ENCODE results near the gene PTBP3.
"Not testable (repeated sequence)": the region's sequence is repeated elsewhere in the genome, so short reads cannot be mapped to it uniquely, and the experiment has no call there.

PTBP3 gene

DNA sequence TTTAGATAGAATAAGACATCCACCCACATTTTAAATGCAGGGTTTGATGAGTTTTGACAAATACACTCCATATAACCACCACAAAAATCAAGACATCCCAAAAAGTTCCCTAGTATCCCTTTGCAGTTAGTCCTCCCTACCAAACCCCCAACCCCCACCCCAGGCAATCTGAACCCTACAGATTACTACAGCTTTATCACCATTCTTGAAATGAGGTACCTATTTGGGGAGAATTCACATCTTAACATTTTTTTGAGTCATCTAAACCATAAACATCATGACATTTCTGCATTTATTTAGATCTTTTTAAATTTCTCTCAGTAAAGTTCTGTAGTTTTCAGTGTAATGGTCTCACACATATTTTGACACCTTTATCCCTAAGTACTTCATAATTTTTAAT, 53.9 kb downstream of the PTBP3 start:
- no peak overlapping the region for H3K4me3 ChIP-seq (ENCODE audit: low read depth, low read length)
- no peak for DNase-seq (ENCODE audit: low read depth)
- TF ChIP-seq, protein P1, sequence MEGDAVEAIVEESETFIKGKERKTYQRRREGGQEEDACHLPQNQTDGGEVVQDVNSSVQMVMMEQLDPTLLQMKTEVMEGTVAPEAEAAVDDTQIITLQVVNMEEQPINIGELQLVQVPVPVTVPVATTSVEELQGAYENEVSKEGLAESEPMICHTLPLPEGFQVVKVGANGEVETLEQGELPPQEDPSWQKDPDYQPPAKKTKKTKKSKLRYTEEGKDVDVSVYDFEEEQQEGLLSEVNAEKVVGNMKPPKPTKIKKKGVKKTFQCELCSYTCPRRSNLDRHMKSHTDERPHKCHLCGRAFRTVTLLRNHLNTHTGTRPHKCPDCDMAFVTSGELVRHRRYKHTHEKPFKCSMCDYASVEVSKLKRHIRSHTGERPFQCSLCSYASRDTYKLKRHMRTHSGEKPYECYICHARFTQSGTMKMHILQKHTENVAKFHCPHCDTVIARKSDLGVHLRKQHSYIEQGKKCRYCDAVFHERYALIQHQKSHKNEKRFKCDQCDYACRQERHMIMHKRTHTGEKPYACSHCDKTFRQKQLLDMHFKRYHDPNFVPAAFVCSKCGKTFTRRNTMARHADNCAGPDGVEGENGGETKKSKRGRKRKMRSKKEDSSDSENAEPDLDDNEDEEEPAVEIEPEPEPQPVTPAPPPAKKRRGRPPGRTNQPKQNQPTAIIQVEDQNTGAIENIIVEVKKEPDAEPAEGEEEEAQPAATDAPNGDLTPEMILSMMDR (IDR thresholded peaks at IDR 0.05; ENCODE audit: control insufficient read depth, extremely low read depth, insufficient read depth), result no peak

DNA sequence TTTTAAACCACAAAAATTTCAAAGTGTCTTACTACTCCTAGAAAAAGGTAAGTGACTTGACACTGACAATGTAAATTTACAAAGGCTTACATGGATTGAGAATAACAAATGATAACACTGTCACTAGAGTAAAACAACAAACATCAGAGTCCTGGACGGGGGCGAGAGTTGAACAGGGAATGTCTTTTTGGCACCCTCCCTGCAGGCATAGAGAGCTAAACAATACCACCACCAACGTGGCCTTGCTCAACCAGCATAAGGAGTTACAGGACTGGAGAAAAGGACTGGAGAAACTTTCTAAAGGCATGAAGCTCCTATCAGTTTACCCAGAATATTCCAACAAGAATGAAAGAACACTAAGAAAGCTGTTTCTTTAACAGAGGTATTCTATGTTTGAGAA, 55.3 kb downstream of the PTBP3 start:
- TF ChIP-seq, protein P1 (IDR thresholded peaks at IDR 0.05; ENCODE audit: control insufficient read depth, extremely low read depth, insufficient read depth), result no peak
- DNase-seq (ENCODE audit: low read depth), result no peak
- no peak overlapping the region for H3K4me3 ChIP-seq (ENCODE audit: low read depth, low read length)

DNA sequence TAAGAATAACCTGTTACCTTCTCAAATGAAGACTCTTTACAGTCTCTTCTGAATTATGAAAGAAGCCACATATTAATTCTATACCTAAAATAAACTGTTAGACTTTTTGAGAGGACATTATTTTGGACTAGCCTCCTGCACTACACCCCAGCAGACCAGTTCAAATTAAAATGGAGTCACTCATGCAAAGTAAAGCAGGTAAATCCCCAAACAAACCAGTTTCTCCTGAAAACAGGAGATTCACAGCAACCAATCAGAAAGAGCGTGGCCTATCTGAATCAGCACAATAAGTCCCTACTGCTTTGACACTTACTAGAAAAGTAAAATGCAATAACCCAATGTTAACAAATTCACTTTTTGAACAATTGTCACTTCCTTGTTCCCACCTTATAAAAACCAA, 58.8 kb downstream of the PTBP3 start:
- no peak for DNase-seq (ENCODE audit: low read depth)
- H3K4me3 ChIP-seq (ENCODE audit: low read depth, low read length), result no peak overlapping the region
- TF ChIP-seq, protein P1 (IDR thresholded peaks at IDR 0.05; ENCODE audit: control insufficient read depth, extremely low read depth, insufficient read depth), result no peak

DNA sequence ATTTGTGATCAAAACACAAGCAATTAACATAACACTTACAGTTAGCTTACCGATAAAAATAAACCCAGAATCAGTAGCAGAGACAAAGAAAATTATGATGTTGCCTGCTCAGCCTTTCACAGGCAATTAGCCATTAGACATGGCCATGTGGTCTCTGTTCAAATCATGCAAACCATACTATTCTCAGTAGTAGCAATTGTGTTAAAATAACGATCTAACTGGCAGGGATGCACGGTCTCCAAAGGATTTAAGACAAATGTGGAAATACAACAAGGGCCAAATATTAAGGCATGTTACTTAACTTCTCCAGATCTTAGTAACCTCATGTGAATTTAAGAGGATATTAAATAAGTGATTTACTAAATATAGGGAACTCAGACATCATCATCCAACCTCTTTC, 59.5 kb downstream of the PTBP3 start:
- TF ChIP-seq, protein P1 (IDR thresholded peaks at IDR 0.05; ENCODE audit: control insufficient read depth, extremely low read depth, insufficient read depth), result no peak
- no peak overlapping the region for H3K4me3 ChIP-seq (ENCODE audit: low read depth, low read length)
- DNase-seq (ENCODE audit: low read depth), result no peak

DNA sequence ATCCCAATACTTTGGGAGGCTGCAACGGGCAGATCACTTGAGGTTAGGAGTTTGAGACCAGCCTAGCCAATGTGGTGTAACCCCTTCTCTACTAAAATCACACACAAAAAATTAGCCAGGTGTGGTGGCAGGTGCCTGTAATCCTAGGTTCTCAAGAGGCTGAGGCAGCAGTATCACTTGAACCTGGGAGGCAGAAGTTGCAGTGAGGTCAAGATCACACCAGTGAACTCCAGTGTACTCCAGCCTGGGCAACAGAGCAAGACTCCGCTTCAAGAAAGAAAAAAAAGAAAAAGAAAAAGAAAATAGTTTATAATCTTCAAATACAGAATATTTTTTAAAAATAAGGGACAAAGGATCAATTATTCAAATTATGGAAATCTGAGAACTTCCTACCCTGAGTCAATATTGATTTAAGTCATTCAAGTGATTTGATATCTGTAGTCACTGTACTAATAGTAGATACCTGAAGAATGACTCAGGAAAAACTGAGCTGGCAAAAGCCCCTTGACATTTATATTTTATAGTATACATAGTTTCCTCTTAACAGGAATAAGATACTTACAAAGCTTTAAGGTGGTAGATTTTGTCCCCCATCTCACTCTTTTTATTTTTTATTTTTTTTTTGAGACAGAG, 61.8 kb downstream of the PTBP3 start:
- DNase-seq (ENCODE audit: low read depth), result no peak
- TF ChIP-seq, protein P1 (IDR thresholded peaks at IDR 0.05; ENCODE audit: control insufficient read depth, extremely low read depth, insufficient read depth), result no peak

DNA sequence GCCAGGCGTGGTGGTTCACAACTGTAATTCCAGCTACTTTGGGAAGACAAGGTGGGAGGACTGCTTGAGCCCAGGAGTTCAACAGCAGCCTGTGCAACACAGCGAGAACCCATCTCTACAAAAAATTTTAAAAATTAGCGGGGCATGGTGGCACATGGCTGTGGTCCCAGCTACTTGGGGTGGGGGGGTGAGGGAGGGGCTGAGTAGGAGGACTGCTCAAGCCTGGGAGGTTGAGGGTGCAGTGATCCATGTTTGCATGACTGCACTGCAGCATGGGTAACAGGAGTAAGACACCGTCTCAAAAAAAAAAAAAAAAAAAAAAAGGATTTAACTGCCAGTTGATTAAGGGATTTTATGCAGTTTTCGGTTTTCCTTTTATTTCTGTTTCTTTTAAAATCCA, 65.0 kb downstream of the PTBP3 start:
- TF ChIP-seq, protein P1 (IDR thresholded peaks at IDR 0.05; ENCODE audit: control insufficient read depth, extremely low read depth, insufficient read depth), result no peak

More for the DNA sequence above, 61.8 kb downstream of the PTBP3 start:
- H3K4me3 ChIP-seq (ENCODE audit: low read depth, low read length), result no peak overlapping the region

DNA sequence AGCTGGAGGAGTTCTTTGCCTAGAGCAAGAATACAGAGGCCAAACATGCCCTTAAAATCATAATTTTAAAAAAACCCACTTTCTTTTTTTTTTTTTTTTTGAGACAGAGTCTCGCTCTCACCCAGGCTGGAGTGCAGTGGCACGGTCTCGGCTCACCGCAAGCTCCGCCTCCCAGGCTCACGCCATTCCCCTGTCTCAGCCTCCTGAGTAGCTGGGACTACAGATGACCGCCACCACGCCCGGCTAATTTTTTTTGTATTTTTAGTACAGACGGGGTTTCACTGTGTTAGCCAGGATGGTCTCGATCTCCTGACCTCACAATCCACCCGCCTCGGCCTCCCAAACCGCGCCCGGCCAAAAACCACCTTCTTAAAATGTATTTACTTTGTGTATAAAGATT, 66.3 kb downstream of the PTBP3 start:
- not testable (repeated sequence) for DNase-seq (ENCODE audit: low read depth); H3K4me3 ChIP-seq (ENCODE audit: low read depth, low read length)

More for the DNA sequence above, 65.0 kb downstream of the PTBP3 start:
- H3K4me3 ChIP-seq (ENCODE audit: low read depth, low read length), result no peak overlapping the region
- no peak for DNase-seq (ENCODE audit: low read depth)

All from LNCaP clone FGC (cell line).